Thoracic aorta (tissue), 2 donors: Measurements from ENCODE around the gene NAALAD2. TPM values are rescaled to one million over a fixed set of nuclear protein-coding genes. Genes with fewer than 3 reads are reported as not detected.

Experiments
- ATAC-seq: fragments of 150-250 bp; one replicate; pipeline ENCODE4 v1.8.0; 2017; ENCODE audit warnings: low read depth; ENCODE audit not compliant: insufficient number of reproducible peaks, low FRiP score
- DNase-seq: peaks from one replicate; pipeline ENCODE4 v3.0.0-alpha.2; 2020; ENCODE audit warnings: low spot score
- H3K27ac ChIP-seq, 2 donors: fragments of 200-600 bp; sonication (generic); 1 replicate in 1 of 2; 2 replicates in 1 of 2; pipeline ENCODE4 v1.5.1; 2016; ENCODE audit warnings: mild to moderate bottlenecking in 2 of 2, moderate library complexity in 2 of 2
- H3K27me3 ChIP-seq: fragments of 200-600 bp; sonication (generic); replicated peaks from 2 replicates; pipeline ENCODE4 v1.6.0; 2016; ENCODE audit warnings: mild to moderate bottlenecking; ENCODE audit not compliant: insufficient read depth
- H3K36me3 ChIP-seq: fragments of 200-600 bp; sonication (generic); one replicate; pipeline ENCODE4 v1.5.1; 2016
- H3K4me1 ChIP-seq, 2 donors: fragments of 200-600 bp; sonication (generic); 1 replicate in 1 of 2; 2 replicates in 1 of 2; pipeline versions ENCODE4 v1.5.1 to v1.6.0; 2016; ENCODE audit warnings: low read depth in 2 of 2, mild to moderate bottlenecking in 1 of 2; ENCODE audit not compliant: control insufficient read depth in 1 of 2
- H3K4me3 ChIP-seq: fragments of 200-600 bp; sonication (generic); 2 replicates; pipeline ENCODE4 v1.5.1; 2016; ENCODE audit warnings: mild to moderate bottlenecking
- H3K9me3 ChIP-seq: fragments of 200-600 bp; sonication (generic); 2 replicates; pipeline ENCODE4 v1.5.1; 2016
- CTCF ChIP-seq: fragments of 200-600 bp; sonication (generic); IDR thresholded peaks from one replicate; pipeline ENCODE4 v1.5.1; 2019; ENCODE audit warnings: antibody characterized with exemption
- total RNA-seq, 2 donors: library from RNA; depleted of rRNA; stranded (reverse); fragments of >200 nt; gene quantifications; one replicate each; pipeline versions ENCODE4 v1.1.0 to v1.2.3, GENCODE V29; 2016

The NAALAD2 gene
- total RNA-seq, 2 donors from 2014 or later = 0.42 to 0.68 TPM

GRCh38 chr11:90178751-90179150 is 44.3 kb downstream of the NAALAD2 start:
- Histone ChIP-seq H3K27ac (no peak overlapping the region), H3K27me3 (no peaks in the 10 kb centered on the region), H3K36me3 (no peaks in the 10 kb centered on the region), H3K4me1 (no peaks in the 10 kb centered on the region), H3K4me3 (no peak overlapping the region), H3K9me3 (no peaks in the 10 kb centered on the region)
- DNase-seq (no peak), ATAC-seq (no peak)
- TF ChIP-seq CTCF = no peak

- Histone ChIP-seq H3K9me3 (no peaks in the 10 kb centered on the region), H3K27ac (no peak overlapping the region), H3K36me3 (no peaks in the 10 kb centered on the region), H3K4me3 (no peak overlapping the region), H3K4me1 (no peaks in the 10 kb centered on the region), H3K27me3 (no peaks in the 10 kb centered on the region)
- ATAC-seq (no peak), DNase-seq (no peak)
- TF ChIP-seq CTCF = no peak
These were observed 45.5 kb downstream of the NAALAD2 start for GRCh38 chr11:90179923-90180322.

GRCh38 chr11:90187839-90188238 is 53.4 kb downstream of the NAALAD2 start:
- no peak overlapping the region for H3K27ac ChIP-seq
- DNase-seq = no peak
- H3K27me3 ChIP-seq = no peaks in the 10 kb centered on the region
- H3K9me3 ChIP-seq = no peaks in the 10 kb centered on the region
- H3K4me1 ChIP-seq = no peaks in the 10 kb centered on the region
- TF ChIP-seq CTCF = no peak
- H3K36me3 ChIP-seq = no peaks in the 10 kb centered on the region
- ATAC-seq = no peak
- H3K4me3 ChIP-seq = no peak overlapping the region

- no peak overlapping the region for H3K4me3 ChIP-seq
- H3K27ac ChIP-seq = no peak overlapping the region
- no peaks in the 10 kb centered on the region for H3K4me1 ChIP-seq
- H3K9me3 ChIP-seq = no peaks in the 10 kb centered on the region
- ATAC-seq = no peak
- DNase-seq = no peak
- TF ChIP-seq CTCF = no peak
- no peaks in the 10 kb centered on the region for H3K27me3 ChIP-seq
- H3K36me3 ChIP-seq = no peaks in the 10 kb centered on the region
These were observed 54.5 kb downstream of the NAALAD2 start for GRCh38 chr11:90189011-90189410.

GRCh38 chr11:90192869-90193582 is 58.6 kb downstream of the NAALAD2 start:
- TF ChIP-seq CTCF = no peak
- H3K4me1 ChIP-seq = no peaks in the 10 kb centered on the region
- H3K9me3 ChIP-seq = no peaks in the 10 kb centered on the region
- no peak overlapping the region for H3K4me3 ChIP-seq
- H3K27ac ChIP-seq = no peak overlapping the region
- no peak for DNase-seq
- H3K36me3 ChIP-seq = no peaks in the 10 kb centered on the region
- H3K27me3 ChIP-seq = no peaks in the 10 kb centered on the region
- ATAC-seq = no peak
